Endothelial cell (in vitro differentiated cells): ENCODE data around the gene FAM13C. TPM values are rescaled to one million over a fixed set of nuclear protein-coding genes. Genes with fewer than 3 reads are reported as not detected.

ENCODE experiments used
- DNase-seq: peaks from one replicate; pipeline ENCODE4 v3.0.0; 2021; ENCODE audit warnings: low spot score
- H3K27ac Mint-ChIP-seq: one replicate; pipeline ENCODE4 v1.8.0; 2021; ENCODE audit warnings: mixed read lengths, inconsistent platforms; ENCODE audit not compliant: unreplicated experiment
- H3K27me3 Mint-ChIP-seq: one replicate; pipeline ENCODE4 v1.8.0; 2021; ENCODE audit warnings: mild to moderate bottlenecking, moderate library complexity, mixed read lengths, inconsistent platforms; ENCODE audit not compliant: unreplicated experiment
- H3K36me3 Mint-ChIP-seq: one replicate; pipeline ENCODE4 v1.8.0; 2021; ENCODE audit warnings: mild to moderate bottlenecking, low read depth, mixed read lengths, inconsistent platforms; ENCODE audit not compliant: unreplicated experiment
- H3K4me1 Mint-ChIP-seq: one replicate; pipeline ENCODE4 v1.8.0; 2021; ENCODE audit warnings: mild to moderate bottlenecking, mixed read lengths, inconsistent platforms; ENCODE audit not compliant: unreplicated experiment
- H3K4me3 Mint-ChIP-seq: one replicate; pipeline ENCODE4 v1.8.0; 2021; ENCODE audit warnings: mild to moderate bottlenecking, mixed read lengths, inconsistent platforms; ENCODE audit not compliant: unreplicated experiment
- H3K9me3 Mint-ChIP-seq: one replicate; pipeline ENCODE4 v1.8.0; 2021; ENCODE audit warnings: mixed read lengths, inconsistent platforms; ENCODE audit not compliant: unreplicated experiment
- CTCF ChIP-seq: fragments of 200-600 bp; sonication (generic); IDR thresholded peaks from one replicate; pipeline ENCODE4 v1.5.0; 2021; ENCODE audit warnings: antibody characterized with exemption; ENCODE audit not compliant: unreplicated experiment
- total RNA-seq: library from RNA; stranded (reverse); fragmentation: NEBNext Ultra II Directional; extraction: Animal tissue kit (Norgen Biotek cat#: 25700); gene quantifications from one replicate; pipeline ENCODE4 v1.2.1, GENCODE V29; 2021; ENCODE audit not compliant: unreplicated experiment

Gene FAM13C
- total RNA-seq, 1 donor from 2014 or later = 57.9 TPM

GRCh38 chr10:59336632-59337031, 25.7 kb downstream of the FAM13C start:
- Mint-ChIP-seq H3K4me3 (no peak overlapping the region), H3K4me1 (peaks cover 11% of the 10 kb centered on the region), H3K27ac (no peak overlapping the region), H3K9me3 (no peaks in the 10 kb centered on the region), H3K27me3 (no peaks in the 10 kb centered on the region), H3K36me3 (peaks cover 23% of the 10 kb centered on the region)
- no peak for TF ChIP-seq CTCF
- DNase-seq = no peak

GRCh38 chr10:59335497-59335896, 26.9 kb downstream of the FAM13C start:
- H3K27ac Mint-ChIP-seq = no peak overlapping the region
- H3K36me3 Mint-ChIP-seq = peaks cover 23% of the 10 kb centered on the region
- no peaks in the 10 kb centered on the region for H3K27me3 Mint-ChIP-seq
- H3K4me1 Mint-ChIP-seq = peaks cover 11% of the 10 kb centered on the region
- TF ChIP-seq CTCF = no peak
- no peaks in the 10 kb centered on the region for H3K9me3 Mint-ChIP-seq
- H3K4me3 Mint-ChIP-seq = no peak overlapping the region
- no peak for DNase-seq

- TF ChIP-seq CTCF = no peak
- DNase-seq = no peak
- no peak overlapping the region for H3K27ac Mint-ChIP-seq
- H3K36me3 Mint-ChIP-seq = peaks cover 15% of the 10 kb centered on the region
- H3K27me3 Mint-ChIP-seq = no peaks in the 10 kb centered on the region
- no peak overlapping the region for H3K4me3 Mint-ChIP-seq
- peaks cover 11% of the 10 kb centered on the region for H3K4me1 Mint-ChIP-seq
- no peaks in the 10 kb centered on the region for H3K9me3 Mint-ChIP-seq
Measured at GRCh38 chr10:59333701-59334100, 28.6 kb downstream of the FAM13C start.

GRCh38 chr10:59332581-59332980, 29.8 kb downstream of the FAM13C start:
- Mint-ChIP-seq H3K9me3 (no peaks in the 10 kb centered on the region), H3K4me3 (no peak overlapping the region), H3K4me1 (peaks cover 15% of the 10 kb centered on the region), H3K36me3 (peaks cover 9% of the 10 kb centered on the region), H3K27me3 (no peaks in the 10 kb centered on the region), H3K27ac (no peak overlapping the region)
- DNase-seq = no peak
- TF ChIP-seq CTCF = no peak

GRCh38 chr10:59331661-59332060, 30.7 kb downstream of the FAM13C start:
- no peak for TF ChIP-seq CTCF
- H3K27ac Mint-ChIP-seq = no peak overlapping the region
- no peak overlapping the region for H3K4me3 Mint-ChIP-seq
- DNase-seq = no peak
- no peaks in the 10 kb centered on the region for H3K27me3 Mint-ChIP-seq
- H3K9me3 Mint-ChIP-seq = no peaks in the 10 kb centered on the region
- H3K36me3 Mint-ChIP-seq = peaks cover 4% of the 10 kb centered on the region
- H3K4me1 Mint-ChIP-seq = peaks cover 7% of the 10 kb centered on the region
